Colonic mucosa (tissue), 4 donors: ENCODE results near the gene COL4A2. TPM values are rescaled to one million over a fixed set of nuclear protein-coding genes. Genes with fewer than 3 reads are reported as not detected.
"Not testable (repeated sequence)": the region's sequence is repeated elsewhere in the genome, so short reads cannot be mapped to it uniquely, and the experiment has no call there.

ENCODE experiments used
- DNase-seq: peaks from one replicate; pipeline ENCODE4 v3.0.0-alpha.2; 2020
- H3K27ac ChIP-seq: fragments of 200-600 bp; one replicate; pipeline ENCODE4 v1.8.0; 2021
- H3K27me3 ChIP-seq: fragments of 200-600 bp; one replicate; pipeline ENCODE4 v1.8.0; 2021
- H3K36me3 ChIP-seq: fragments of 200-600 bp; one replicate; pipeline ENCODE4 v1.8.0; 2021
- H3K4me1 ChIP-seq: fragments of 200-600 bp; one replicate; pipeline ENCODE4 v1.8.0; 2021; ENCODE audit warnings: mild to moderate bottlenecking
- H3K4me3 ChIP-seq: fragments of 200-600 bp; one replicate; pipeline ENCODE4 v1.8.0; 2021
- H3K9ac ChIP-seq, 2 donors: one replicate each; pipeline ENCODE4 v1.7.0; 2013; ENCODE audit warnings: control low read depth in 2 of 2, low read depth in 2 of 2, low read length in 2 of 2
- H3K9me3 ChIP-seq: fragments of 200-600 bp; one replicate; pipeline ENCODE4 v1.8.0; 2021
- CTCF ChIP-seq: fragments of 200-600 bp; IDR thresholded peaks from one replicate; pipeline ENCODE4 v1.8.0; 2022; ENCODE audit warnings: antibody characterized with exemption, mild to moderate bottlenecking
- intact Hi-C: fragments of 100-400 bp; cut with DNase I; formaldehyde crosslinking; loops from one replicate; pipeline ENCODE4 v1.14.1; 2022
- total RNA-seq, 2 donors: library from RNA; stranded (reverse); fragmentation: NEBNext Ultra II Directional in 1 of 2; extraction: Animal tissue kit (Norgen Biotek cat#: 25700) in 1 of 2; gene quantifications; one replicate each; pipeline ENCODE4 v1.2.1, GENCODE V29; 2021
- donor health status: healthy.
- donor health status: DM: no; HTN: no; CAD: no.
- donor health status: DM: no; HTN: no; CAD: no.

COL4A2 gene
- total RNA-seq, 2 donors from 2014 or later = 61.1 to 111 TPM

- H3K27ac ChIP-seq = no peak overlapping the region
- TF ChIP-seq CTCF = no peak
- H3K27me3 ChIP-seq = no peaks in the 10 kb centered on the region
- H3K36me3 ChIP-seq = no peaks in the 10 kb centered on the region
- intact Hi-C loops = no loop called here
- no peak overlapping the region for H3K4me3 ChIP-seq
- H3K4me1 ChIP-seq = no peaks in the 10 kb centered on the region
- no peak overlapping the region for H3K9ac ChIP-seq
- DNase-seq = no peak
- no peaks in the 10 kb centered on the region for H3K9me3 ChIP-seq
Measured at GRCh38 chr13:110483386-110483968, 176.4 kb downstream of the COL4A2 start.

- no peak for DNase-seq
- H3K9me3 ChIP-seq = no peaks in the 10 kb centered on the region
- no peak overlapping the region for H3K4me3 ChIP-seq
- no peak overlapping the region for H3K9ac ChIP-seq
- H3K27me3 ChIP-seq = no peaks in the 10 kb centered on the region
- TF ChIP-seq CTCF = no peak
- no peaks in the 10 kb centered on the region for H3K36me3 ChIP-seq
- no peak overlapping the region for H3K27ac ChIP-seq
- intact Hi-C loops = no loop called here
- no peaks in the 10 kb centered on the region for H3K4me1 ChIP-seq
Measured at GRCh38 chr13:110484290-110485048, 177.4 kb downstream of the COL4A2 start.

- Histone ChIP-seq H3K36me3 (no peaks in the 10 kb centered on the region), H3K4me1 (no peaks in the 10 kb centered on the region), H3K27me3 (no peaks in the 10 kb centered on the region), H3K9ac (no peak overlapping the region), H3K4me3 (no peak overlapping the region), H3K9me3 (no peaks in the 10 kb centered on the region), H3K27ac (no peak overlapping the region)
- TF ChIP-seq CTCF = no peak
- intact Hi-C loops = no loop called here
- no peak for DNase-seq
Measured at GRCh38 chr13:110485604-110486003, 178.5 kb downstream of the COL4A2 start.

- intact Hi-C loops = no loop called here
- no peak for TF ChIP-seq CTCF
- Histone ChIP-seq H3K4me3 (no peak overlapping the region), H3K9me3 (no peaks in the 10 kb centered on the region), H3K9ac (no peak overlapping the region), H3K36me3 (no peaks in the 10 kb centered on the region), H3K4me1 (no peaks in the 10 kb centered on the region), H3K27ac (no peak overlapping the region), H3K27me3 (no peaks in the 10 kb centered on the region)
- DNase-seq = no peak
Measured at GRCh38 chr13:110486061-110486715, 179.1 kb downstream of the COL4A2 start.

- intact Hi-C loops, DNase-seq, H3K4me1 ChIP-seq, H3K9me3 ChIP-seq, H3K27me3 ChIP-seq, H3K36me3 ChIP-seq, H3K9ac ChIP-seq, H3K4me3 ChIP-seq, H3K27ac ChIP-seq: not testable (repeated sequence)
Measured at GRCh38 chr13:110486880-110487279, 179.8 kb downstream of the COL4A2 start.
